Peyer's patch (tissue), 4 donors: ENCODE measurements around the gene MYO7A.

Source experiments
- CTCF ChIP-seq, 6 experiments: fragments of 450-650 bp in 4 of 6; fragments of 200-600 bp in 2 of 6; sonication (generic) in 1 of 6; IDR thresholded peaks; one replicate each; pipeline ENCODE4 v1.5.1; 2017 to 2019; ENCODE audit warnings: antibody characterized with exemption in 6 of 6, mild to moderate bottlenecking in 3 of 6, moderate library complexity in 1 of 6
- POLR2A ChIP-seq, 2 donors: fragments of 450-650 bp; IDR thresholded peaks; one replicate each; pipeline ENCODE4 v1.5.1; 2017; ENCODE audit warnings: antibody characterized with exemption in 2 of 2, mild to moderate bottlenecking in 2 of 2, moderate library complexity in 2 of 2

GRCh38 chr11:77127920-77128691 lies at the start of gene MYO7A:
- TF ChIP-seq CTCF (IDR thresholded peaks at IDR 0.05) (no peak), POLR2A (IDR thresholded peaks at IDR 0.05) (no peak)
